HG03439 (cell line): ENCODE measurements around the gene FGF2.
"Not testable (repeated sequence)": the region's sequence is repeated elsewhere in the genome, so short reads cannot be mapped to it uniquely, and the experiment has no call there.

Source experiments
- ATAC-seq: cut with Tn5 transposase; IDR thresholded peaks from one replicate; pipeline ENCODE4 v1.9.1; 2021; ENCODE audit warnings: mild to moderate bottlenecking, moderate library complexity; ENCODE audit not compliant: unreplicated experiment

FGF2 gene

DNA sequence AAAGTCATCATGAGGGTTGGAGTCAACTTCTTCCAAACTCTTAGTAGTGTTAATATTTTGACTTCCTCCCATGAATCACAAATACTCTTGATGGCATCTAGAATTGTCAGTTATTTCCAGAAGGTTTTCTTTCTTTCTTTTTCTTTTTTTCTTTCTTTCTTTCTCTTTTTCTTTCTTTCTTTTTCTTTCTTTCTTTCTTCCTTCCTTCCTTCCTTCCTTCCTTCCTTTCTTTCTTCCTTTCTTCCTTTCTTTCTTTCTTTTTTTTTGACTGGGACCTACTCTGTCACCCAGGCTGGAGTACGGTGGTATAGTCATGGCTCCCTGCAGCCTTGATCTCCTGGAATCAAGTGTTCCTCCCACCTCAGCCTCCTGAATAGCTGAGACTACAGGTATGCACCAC lies 17.8 kb downstream of the FGF2 start:
- not testable (repeated sequence) for ATAC-seq

DNA sequence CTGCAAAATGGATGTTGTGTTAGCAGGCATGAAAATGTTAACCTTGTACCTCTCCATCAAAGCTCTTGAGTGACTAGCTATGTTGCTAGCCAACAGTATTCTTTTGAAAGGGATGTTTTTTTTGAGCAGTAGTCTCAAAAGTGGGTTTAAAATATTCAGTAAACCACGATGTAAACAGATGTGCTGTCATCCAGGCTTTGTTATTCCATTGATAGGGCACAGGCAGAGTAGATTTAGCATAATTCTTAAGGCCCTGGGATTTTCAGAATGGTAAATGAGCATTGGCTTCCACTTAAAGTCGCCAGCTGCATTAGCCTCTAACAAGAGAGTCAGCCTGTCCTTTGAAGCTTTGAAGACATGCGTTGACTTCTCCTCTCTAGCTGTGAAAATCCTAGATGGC lies 18.4 kb downstream of the FGF2 start:
- ATAC-seq: no peak

DNA sequence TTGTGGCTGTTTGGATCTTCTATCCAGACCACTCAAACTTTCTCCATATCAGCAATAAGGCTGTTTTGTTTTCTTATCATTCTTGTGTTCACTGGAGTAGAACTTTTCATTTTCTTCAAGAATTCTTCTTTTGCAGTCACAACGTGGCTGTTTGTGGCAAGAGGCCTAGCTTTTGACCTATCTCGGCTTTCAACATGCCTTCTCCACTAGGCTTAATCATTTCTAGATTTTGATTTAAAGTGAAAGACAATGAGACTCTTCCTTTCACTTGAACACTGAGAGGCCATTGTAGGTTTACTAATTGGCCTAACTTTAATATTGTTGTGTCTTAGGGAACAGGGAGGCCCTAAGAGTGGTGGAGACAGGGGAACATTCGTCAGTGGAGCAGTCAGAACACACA lies 19.1 kb downstream of the FGF2 start:
- ATAC-seq: no peak

DNA sequence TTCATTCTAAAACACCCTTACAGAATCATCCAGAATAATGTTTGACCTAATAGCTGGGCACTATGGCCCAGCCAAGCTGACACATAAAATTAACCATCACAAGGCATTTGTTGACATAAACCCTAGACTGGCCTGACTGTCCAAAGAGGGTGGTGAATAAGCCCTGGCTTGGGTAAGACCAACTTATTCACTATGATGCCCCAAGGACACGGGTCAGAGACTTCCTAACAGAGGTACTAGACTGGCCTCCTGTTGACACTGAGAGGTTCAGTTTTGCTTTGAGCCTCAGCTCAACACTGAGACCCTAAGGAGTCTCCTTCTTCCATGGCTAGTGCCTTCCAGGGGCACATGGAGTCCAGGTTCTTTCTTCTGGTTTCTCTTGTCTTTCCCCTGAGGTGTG lies 21.3 kb downstream of the FGF2 start:
- ATAC-seq: no peak

DNA sequence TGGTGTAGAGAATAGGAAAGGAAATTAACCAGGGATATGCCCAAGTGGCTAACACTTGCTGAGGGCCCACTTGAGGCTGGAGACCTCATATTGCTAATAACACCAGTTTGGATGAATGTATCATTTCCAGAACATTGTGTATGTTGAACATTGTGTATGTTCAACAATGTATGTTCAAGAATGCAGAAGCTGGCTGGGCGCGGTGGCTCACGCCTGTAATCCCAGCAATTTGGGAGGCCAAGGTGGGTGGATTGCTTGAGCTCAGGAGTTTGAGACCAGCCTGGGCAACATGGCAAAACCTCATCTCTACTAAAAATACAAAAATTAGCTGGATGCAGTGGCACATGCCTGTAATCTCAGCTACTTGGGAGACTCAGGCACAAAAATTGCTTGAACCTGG lies 23.2 kb downstream of the FGF2 start:
- ATAC-seq: not testable (repeated sequence)

DNA sequence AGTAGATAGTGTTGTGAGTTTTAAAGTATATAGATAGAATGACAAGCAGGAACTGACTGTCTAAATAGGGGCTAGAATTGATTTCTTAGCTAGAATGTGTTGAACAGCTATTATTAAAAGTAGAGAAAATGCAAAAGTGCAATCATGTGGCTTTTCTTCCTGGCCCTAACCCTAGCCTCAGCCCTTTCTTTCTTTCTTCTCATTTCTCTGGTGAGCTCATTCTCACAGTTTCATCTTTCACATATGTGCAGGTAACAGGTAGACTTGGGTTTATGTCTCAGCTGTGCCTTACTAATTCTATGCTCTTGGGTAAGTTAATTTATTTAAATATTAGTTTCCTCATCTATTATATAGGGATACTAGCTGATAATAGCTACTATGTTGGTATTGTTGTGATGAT lies 24.9 kb downstream of the FGF2 start:
- ATAC-seq: no peak

DNA sequence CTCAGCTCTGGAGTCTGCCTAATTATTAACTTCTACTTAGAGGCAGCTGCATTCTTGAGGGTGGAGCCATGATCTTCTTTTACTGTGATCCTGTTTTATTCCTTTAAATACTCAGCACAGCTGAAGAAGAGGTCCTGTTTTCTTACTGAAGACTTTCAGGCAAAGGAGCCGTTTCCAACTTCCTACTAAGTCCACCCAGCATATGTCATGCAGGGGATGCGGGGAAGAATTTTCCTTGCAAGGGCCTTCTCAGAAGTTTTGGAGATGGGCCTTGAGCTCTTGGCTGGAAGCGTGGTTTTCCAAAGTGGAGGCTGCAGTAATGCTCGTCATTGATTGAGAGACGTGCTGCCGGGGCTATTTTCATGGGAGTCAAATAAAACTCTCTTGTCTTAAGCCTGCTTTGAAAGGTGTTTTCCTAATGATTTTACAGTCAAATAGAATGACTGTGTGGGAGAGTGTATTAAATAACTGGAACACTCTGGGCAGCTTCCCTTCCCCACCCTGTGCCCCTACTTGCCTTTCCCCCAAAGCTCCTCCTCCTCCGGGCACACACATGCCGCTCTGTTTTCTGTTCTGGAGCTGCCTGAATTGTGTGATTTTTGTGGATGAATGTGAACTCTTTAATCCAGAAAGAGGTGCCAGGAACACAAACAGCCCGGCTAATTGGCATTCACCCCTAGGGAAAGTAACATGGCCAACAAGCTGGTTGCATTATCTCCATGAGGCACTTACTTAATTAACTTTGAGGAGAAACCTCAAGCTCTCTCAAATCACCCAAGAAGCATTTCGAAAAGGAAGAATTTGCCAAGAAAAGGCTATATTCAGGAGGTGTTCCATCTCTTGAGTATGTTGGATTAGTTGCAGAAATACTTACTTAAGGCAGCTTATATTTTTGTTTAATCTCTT lies 28.1 kb downstream of the FGF2 start:
- ATAC-seq: no peak

DNA sequence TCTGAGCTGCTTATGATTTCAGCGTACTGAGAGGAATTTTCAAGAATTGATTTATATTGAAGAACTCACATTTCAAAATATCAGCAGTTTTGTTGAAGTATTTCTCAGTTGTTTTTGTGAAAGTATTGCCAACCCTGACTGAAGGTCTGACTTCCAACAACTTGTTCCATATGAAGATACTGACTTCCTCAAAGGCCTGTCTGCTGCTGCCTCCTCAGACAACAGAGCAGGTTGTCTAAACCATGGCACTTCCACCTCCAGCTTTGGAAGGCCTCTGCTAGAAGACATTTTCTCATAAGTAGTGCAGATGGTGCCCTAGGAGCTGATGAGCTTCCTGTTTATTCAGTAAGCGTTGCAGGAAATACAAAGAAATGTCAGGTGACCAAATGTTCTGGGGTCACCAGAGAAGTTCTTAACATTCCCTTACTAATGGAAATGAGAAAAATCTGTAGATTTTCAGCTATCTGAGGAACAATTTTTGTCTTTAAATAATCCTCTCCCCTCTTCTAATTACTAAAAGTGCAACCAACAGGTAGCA lies 28.8 kb downstream of the FGF2 start:
- ATAC-seq: no peak

DNA sequence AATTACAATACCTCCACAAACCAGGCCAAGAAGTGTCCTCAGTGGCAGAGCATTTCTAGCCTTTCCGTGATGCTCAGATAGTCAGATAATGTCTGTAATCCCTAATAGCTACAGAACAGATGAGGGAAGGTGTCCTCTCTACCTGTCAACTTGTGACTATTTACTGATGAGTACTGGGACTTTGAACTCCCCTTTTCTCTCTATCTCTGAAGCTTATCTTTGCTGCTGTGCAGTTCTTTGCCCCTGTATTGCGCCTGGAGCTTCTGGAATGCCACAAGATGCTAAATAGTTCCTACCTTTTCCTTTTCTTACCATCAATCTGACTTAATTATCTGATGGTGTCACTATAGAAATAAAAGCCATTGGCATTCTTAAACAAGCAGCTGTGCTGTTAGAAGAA lies 30.5 kb downstream of the FGF2 start:
- no peak for ATAC-seq

DNA sequence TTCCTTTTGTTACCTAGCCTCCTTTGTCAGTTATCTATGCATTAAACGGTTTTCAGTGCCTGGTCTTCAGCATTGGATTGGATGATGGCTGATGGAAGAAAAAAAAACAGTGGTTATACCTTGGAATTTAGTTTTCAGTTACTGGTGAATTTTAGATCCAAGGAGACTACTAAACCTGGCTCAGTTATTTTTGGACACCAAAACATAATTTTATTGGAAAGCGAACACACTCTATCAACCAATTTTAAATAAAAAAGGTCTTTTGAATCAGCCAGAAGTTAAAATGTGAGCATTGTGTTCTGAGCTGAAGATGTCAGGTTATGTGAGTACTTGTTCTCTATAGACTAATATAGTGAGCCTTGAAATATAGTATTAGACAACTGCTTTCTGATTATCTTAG lies 32.1 kb downstream of the FGF2 start:
- no peak for ATAC-seq

DNA sequence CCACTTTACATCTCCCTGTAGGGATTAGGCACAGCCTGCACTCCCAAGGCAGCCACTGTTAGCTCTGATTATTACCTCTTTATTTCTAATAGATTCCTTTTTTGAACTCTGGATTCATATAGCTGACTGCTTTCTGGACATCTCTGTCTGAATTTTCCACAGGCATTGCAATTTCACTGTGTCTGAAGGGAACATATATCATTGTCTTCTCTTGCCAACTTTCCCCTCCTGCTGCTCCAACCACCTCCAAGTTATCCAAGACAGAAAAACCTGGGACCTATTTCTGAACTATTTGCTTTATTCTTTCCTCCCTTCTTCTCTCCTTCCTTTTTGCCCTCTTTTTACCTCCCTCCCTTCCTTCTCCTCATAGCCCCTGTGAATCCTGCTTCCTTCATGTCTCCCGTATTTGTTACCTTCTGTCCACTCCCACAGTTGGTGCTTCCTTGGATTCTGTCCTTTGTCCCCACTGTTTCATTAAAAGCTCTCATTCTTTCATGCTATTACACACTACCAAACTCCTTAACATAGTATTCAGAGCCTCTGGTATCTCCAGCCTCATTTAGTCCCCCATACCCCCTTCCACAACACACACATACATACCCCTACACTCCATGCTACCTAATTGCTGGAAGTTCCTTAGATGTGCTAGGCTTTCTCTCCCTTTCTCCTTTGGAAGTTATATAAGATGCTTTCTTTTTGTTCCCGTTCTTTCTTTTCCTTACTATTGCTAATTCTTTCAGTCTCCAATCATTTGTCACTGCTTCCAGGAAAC lies 34.7 kb downstream of the FGF2 start:
- no peak for ATAC-seq

DNA sequence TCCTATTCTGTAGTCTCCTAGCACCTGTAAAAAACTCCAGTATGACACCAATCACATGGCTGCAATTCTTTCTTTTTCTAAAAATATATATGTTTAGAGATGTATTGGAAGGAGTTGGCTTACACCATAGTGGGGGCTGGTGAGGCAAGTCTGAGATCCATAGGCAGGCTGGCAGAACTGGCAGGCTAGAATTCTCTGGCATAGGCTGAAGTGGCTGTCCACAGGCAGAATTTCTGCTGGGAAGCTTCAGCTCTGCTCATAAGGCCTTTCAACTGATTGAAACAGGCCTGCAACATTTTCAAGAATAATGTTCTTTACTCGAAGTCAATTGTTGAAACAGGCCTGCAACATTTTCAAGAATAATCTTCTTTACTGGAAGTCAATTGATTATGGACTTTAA lies 37.0 kb downstream of the FGF2 start:
- ATAC-seq: no peak

DNA sequence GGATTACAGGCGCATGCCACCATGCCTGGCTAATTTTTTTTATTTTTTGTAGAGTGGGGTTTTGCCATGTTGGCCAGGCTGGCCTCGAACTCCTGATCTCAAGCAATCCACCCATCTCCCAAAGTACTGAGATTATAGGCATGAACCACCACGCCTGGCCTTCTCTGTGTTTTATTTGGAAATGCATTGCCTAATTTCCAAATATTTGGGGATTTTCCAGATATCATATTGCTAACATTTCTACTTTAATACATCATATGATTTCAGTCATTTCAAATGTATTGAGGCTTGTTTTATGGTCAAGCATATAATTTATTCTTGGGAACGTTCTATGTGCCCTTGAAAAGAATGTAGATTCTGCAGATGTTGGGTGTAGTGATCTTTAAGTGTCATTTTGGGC lies 38.8 kb downstream of the FGF2 start:
- no peak for ATAC-seq

DNA sequence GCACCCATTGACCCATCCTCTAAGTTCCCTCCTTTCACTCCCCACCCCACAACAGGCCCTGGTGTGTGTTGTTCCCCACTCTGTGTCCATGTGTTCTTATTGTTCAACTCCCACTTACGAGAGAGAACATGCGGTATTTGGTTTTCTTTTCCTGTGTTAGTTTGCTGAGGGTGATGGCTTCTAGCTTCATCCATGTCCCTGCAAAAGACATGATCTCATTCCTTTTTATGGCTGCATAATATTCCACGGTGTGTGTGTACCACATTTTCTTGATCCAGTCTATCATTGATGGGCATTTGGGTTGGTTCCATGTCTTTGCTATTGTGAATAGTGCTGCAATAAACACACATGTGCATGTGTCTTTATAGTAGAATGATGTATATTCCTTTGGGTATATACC lies 41.6 kb downstream of the FGF2 start:
- ATAC-seq: not testable (repeated sequence)

DNA sequence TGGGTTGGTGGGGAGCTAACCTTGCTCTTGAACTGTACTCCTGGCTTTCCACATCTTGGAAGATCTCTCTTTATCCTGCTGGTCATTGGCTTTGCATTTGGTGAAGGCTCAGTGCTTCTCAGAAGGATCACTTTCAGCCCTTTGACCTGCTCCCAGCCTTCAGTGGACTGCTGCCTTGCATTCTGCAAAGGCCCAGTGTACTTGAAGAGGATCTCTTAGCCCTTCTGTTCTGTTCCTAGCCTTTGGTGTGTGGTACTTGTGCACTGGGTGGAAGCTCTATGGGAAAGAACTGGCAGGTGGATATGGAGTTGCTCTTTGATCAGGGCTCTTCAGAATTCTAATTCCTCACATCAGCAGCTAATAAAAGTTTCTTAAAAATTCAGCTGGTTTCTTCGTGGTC lies 46.5 kb downstream of the FGF2 start:
- ATAC-seq: no peak

DNA sequence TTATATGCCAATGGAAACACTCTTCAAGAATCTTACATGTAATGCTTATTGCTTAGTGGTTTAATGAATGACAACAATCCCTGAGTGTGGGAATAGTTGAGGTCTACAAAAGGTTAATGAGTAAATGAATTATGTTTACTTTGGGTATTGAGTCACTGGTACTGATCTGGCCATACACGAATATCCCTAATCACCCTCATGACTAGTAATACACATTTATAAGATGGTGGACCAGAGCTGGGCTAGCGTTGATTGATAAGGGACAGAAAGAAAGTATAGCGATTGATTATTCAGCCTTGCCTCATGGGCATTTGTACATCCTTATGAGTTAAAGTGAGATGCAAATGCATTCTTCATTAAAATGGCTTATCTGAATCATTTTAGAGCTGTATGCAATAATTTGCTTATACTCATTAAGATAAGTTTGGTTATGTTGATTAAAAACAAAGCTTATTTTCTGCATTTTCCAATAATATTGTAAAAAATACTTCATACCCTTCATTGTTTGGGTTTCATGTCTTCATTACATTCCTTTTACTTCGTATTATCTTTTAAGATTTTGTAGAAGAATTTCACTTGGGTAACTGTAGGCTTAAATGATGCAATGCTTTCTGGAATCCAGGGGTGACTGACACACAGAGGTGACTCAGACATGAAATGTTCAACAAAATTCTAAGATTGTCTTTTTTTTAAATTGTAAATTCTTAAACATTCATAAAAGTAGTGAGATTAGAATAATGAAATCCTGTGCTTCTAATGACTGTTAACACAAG lies 47.4 kb downstream of the FGF2 start:
- no peak for ATAC-seq

DNA sequence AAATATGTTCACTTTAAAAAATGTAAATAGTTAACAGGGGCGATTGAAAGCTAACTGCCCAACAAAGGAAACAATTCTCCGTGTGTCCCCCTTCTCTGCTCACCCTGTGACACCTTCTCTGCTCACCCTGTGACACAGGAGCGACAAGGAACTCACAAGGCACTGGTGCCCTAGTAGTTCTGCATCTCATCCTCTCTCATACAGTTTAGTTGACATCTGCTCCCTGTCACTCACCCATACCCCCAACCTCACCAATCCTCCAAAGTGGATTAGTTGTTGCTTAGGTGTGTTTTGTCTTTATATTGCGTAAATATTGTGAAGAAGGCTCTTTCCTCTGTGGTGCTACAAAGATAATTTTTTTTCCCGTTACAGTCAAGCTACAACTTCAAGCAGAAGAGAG lies 49.3 kb downstream of the FGF2 start:
- no peak for ATAC-seq

DNA sequence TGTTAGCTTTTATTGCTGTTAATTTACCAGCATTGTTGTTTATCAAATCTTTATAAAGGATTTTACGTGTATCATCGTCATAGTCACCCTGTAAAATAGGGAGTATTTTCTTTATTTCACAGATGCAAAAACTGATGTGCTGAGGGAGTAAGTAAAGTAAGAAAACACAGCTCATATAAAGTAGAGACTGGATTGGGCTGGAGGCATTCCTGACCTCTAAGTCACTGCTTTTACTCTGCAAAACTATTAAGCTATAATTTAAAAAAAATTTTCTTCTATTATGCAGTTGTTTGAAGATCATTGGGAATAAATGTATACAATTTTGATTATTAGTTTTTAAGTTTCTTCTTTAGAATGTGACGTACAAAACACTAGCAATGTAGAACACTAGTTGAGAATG lies 49.8 kb downstream of the FGF2 start:
- no peak for ATAC-seq

DNA sequence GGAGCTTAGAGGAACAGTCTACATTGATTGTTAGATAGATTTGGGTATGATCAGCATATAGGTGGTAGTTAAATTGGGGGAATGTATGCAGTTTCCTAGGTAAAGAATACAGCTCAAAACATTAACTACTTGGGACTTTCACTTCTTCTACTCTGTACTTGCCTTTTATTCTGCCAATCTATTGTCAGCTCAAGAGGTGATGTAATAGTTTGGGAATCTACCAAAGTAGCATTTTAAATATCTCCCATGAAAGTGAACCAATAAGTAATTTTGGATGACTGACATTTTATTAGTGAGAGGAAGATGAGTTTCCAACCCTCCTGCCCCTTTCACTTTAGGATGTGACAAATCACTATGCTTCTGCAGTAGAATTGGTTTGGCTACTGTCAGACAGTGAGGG lies 52.4 kb downstream of the FGF2 start:
- ATAC-seq: no peak

DNA sequence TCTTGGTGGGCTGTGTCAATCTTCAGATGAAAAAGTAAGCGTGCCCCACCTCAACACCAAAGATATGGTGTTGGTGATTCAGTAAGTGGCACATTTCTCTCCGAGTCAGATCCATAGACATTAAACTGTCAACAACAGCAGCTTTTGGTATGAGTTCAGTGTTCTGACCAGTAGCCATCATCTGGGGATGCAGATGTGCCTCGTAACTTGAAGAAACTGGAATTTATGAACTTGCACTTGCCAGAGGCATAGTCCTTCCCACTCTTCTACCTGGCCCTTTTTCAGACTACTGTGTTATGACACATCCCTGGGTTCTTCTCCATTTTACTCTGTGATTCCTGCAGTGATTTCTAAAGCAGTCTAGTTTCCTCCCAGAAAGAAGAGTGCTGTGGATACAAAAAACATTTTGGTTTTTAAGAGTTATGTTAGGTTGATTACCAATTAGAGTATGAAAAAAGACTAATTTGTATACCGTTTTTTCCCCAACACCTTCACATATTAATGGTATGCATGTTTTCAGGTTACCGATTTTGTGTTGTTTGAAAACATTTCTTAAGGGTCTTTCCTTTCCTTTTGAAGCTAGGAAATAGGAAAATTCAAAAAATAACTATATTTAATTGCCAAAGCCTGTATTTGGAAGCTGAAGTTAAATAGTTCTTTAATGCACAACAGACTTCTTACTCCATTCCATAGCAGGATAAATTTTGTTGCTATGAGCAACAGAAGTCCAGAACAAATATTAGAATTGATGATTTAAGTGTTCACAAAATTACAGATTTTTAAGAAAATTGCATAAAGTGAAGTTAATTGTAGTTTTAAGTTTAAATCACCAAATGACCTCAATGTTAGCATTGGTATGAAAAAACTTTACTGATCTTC lies 56.5 kb downstream of the FGF2 start:
- no peak for ATAC-seq
